Brain microvascular endothelial cell (primary cell): ENCODE results near the gene CPN1.
"Not testable (repeated sequence)": the region's sequence is repeated elsewhere in the genome, so short reads cannot be mapped to it uniquely, and the experiment has no call there.

Experiments used
- DNase-seq: peaks from one replicate; pipeline ENCODE4 v3.0.0-alpha.2; 2020
- H3K27ac ChIP-seq: fragments of 250-450 bp; sonication (Bioruptor Pico); 2 replicates; pipeline ENCODE4 v1.5.1; 2020; ENCODE audit warnings: mild to moderate bottlenecking, moderate library complexity
- H3K27me3 ChIP-seq: fragments of 250-450 bp; sonication (Bioruptor Pico); replicated peaks from 2 replicates; pipeline ENCODE4 v1.5.1; 2020; ENCODE audit warnings: mild to moderate bottlenecking
- H3K36me3 ChIP-seq: fragments of 250-450 bp; sonication (Bioruptor Pico); replicated peaks from 2 replicates; pipeline ENCODE4 v1.5.1; 2020; ENCODE audit warnings: mild to moderate bottlenecking
- H3K4me3 ChIP-seq: 2 replicates; pipeline ENCODE4 v1.5.1; 2011; ENCODE audit warnings: low read depth, mild to moderate bottlenecking, control low read depth, low read length, moderate library complexity
- in situ Hi-C: cut with HindIII; loops from 2 replicates; pipeline ENCODE4 v1.10.0; 2017; ENCODE audit warnings: low sequenced_read_pairs, low pct_ligation_motif_present
- TF ChIP-seq, protein P1 (sequence below): IDR thresholded peaks from 2 replicates; pipeline ENCODE4 v1.5.1; 2011; ENCODE audit warnings: low read depth, mild to moderate bottlenecking, moderate library complexity, low read length, control low read depth, inconsistent platforms; ENCODE audit errors: missing control alignments

The CPN1 gene

DNA sequence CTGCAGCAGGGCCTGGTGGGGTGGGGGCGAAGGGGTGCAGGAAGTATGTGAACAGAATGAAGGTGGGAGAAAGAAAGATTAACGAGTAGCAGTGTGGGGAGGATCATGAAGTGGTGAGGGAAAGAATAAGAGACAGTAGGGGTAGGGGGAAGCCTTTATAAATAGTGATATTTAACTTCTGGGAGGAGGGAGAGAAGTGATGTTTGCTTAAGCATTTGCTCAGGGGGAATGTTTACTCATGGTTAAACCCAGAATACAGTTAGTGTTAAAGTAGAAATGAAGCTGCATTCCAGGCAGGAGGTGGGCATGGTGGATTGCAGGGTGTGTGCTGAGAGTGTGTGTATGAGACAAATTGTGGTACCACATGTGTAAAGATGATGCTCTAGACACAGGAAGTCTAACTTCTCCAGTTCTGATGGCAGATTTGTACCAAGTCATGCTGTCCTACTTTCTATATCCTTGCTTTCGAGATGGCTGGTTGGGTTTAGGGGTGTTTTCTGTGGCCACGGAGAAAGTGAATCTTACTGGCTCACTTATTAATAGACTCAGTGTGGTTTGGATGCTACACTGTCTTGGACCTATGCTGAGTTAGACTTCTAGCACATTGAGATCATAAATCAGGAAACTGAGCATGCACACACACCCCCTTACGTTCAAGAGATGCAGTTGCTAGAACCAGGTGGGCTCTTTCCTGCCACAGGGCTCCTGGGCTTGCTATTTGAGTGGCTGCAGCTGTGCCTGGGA is 61.4 kb downstream of the CPN1 start:
- no peaks in the 10 kb centered on the region for H3K27me3 ChIP-seq
- DNase-seq: no peak
- TF ChIP-seq, protein P1, sequence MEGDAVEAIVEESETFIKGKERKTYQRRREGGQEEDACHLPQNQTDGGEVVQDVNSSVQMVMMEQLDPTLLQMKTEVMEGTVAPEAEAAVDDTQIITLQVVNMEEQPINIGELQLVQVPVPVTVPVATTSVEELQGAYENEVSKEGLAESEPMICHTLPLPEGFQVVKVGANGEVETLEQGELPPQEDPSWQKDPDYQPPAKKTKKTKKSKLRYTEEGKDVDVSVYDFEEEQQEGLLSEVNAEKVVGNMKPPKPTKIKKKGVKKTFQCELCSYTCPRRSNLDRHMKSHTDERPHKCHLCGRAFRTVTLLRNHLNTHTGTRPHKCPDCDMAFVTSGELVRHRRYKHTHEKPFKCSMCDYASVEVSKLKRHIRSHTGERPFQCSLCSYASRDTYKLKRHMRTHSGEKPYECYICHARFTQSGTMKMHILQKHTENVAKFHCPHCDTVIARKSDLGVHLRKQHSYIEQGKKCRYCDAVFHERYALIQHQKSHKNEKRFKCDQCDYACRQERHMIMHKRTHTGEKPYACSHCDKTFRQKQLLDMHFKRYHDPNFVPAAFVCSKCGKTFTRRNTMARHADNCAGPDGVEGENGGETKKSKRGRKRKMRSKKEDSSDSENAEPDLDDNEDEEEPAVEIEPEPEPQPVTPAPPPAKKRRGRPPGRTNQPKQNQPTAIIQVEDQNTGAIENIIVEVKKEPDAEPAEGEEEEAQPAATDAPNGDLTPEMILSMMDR: no peak
- no peaks in the 10 kb centered on the region for H3K36me3 ChIP-seq
- no peak overlapping the region for H3K27ac ChIP-seq
- H3K4me3 ChIP-seq: no peak overlapping the region
- in situ Hi-C loops: no loop called here

- in situ Hi-C loops: no loop called here
- TF ChIP-seq, protein P1: peak; percentile 53
- no peak overlapping the region for H3K27ac ChIP-seq
- no peaks in the 10 kb centered on the region for H3K36me3 ChIP-seq
- H3K4me3 ChIP-seq: no peak overlapping the region
- no peaks in the 10 kb centered on the region for H3K27me3 ChIP-seq
- DNase-seq: no peak
These were observed 61.9 kb downstream of the CPN1 start for GRCh38 chr10:100019787-100020141.

DNA sequence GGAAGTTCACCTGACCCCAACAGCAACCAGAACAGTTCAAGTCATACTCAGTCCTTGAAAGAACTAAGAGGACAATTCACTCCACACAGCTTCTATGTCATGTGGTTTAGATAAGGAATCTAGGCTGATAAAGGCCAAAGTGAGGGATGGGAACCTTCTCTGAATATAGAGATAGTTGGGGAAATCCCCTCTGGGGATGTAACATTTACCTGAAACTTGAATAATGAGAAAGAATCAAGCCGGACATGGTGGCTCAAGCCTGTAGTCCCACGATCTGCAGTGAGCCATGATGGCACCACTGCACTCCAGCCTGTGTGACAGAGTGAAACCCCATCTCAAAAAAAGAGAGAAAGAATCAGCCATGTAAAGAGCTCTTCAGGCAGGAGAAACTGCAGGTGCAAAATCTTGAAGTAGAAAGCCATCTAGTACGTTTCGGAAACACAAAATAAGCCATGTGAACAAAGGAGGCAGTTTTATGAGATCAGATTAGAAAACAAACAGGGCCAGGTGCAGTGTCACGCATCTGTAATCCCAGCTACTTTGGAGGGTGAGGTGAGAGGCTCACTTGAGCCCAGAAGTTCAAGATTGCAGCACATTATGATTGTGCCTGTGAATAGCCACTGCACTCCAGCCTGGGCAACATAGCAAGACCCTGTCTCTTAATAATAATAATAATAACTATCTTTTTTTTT is 67.5 kb downstream of the CPN1 start:
- Histone ChIP-seq H3K36me3 (no peaks in the 10 kb centered on the region), H3K27me3 (no peaks in the 10 kb centered on the region), H3K27ac (no peak overlapping the region), H3K4me3 (no peak overlapping the region)
- TF ChIP-seq, protein P1: no peak
- in situ Hi-C loops: no loop called here
- DNase-seq: no peak

GRCh38 chr10:100013621-100014020 is 68.0 kb downstream of the CPN1 start:
- TF ChIP-seq, protein P1: no peak
- no peak overlapping the region for H3K4me3 ChIP-seq
- no peak for DNase-seq
- H3K27ac ChIP-seq: no peak overlapping the region
- no peaks in the 10 kb centered on the region for H3K27me3 ChIP-seq
- no peaks in the 10 kb centered on the region for H3K36me3 ChIP-seq
- in situ Hi-C loops: no loop called here

DNA sequence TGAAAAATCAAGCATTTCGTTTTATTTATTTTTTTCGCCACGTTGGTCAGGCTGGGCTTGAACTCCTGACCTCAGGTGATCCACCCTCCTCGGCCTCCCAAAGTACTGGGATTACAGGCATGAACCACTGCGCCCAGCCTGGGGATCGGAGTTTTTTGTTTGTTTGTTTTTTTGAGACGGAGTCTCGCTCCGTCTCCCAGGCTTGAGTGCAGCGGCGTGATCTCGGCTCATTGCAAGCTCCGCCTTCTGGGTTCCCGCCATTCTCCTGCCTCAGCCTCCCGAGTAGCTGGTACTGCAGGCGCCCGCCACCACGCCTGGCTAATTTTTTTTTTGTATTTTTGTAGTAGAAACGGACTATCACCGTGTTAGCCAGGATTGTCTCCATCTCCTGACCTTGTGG is 69.8 kb downstream of the CPN1 start:
- DNase-seq, H3K27ac ChIP-seq, H3K4me3 ChIP-seq, in situ Hi-C loops, H3K27me3 ChIP-seq, H3K36me3 ChIP-seq: not testable (repeated sequence)

DNA sequence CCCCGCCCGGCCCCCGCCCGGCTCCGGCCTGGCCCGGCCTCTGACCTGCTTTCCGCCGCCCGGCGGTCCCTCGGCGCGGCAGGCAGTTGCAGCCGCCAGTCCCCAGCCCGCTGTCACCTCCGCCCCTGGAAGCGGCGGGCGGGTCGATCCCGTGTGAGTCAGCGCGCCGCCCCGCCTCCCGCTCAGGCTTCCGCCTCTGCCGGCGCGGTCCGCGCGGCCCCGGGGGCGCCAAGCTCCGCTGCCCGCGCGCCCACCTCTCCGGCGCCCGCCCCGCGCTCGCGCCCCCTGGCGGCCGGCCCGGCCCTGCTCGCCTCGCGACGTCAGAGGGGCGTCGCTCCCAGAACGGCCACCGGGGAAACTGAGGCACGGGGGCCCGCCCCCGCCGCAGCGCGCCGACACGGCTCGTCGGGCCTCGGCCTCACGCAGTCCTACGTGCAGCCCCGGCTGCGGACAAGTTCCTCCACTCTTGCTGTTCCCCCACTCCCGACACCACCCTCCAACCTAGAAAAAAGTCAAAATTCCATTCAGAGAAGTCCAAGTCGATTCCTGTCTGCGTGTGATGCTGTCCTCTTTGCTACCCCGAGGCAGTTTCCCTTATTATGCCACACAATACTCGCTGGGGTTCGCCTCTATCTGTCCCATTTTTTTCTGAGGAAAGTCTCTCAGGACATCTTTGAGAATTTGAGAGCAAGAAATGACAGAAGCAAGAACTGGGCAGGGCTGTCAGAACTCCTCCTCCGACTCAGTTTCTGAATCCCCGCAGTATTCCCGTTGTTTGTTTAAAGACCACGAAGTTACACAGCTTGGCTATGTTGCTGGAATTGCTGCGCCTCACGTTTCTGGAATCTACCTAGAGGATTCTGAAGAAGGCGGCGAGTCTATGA is 71.6 kb downstream of the CPN1 start, which contains the start of gene DNMBP:
DNMBP (minus strand) TSS at position 155 of the 884 bp plus-strand sequence. CDS start 37,823 bp downstream, outside the sequence.
- TF ChIP-seq, protein P1: peak; percentile 18

More for the DNA sequence above, 71.6 kb downstream of the CPN1 start, which contains the start of gene DNMBP:
- no peaks in the 10 kb centered on the region for H3K27me3 ChIP-seq
- no peaks in the 10 kb centered on the region for H3K36me3 ChIP-seq
- in situ Hi-C loops: no loop called here
- peak; percentile 60 for DNase-seq
- H3K4me3 ChIP-seq: peak within 1 kb of the TSS; percentile 79
- peak within 1 kb of the TSS; percentile 79 for H3K27ac ChIP-seq
